ENCODE results near the gene FAM47B.

Gene FAM47B

GRCh38 chrX:34942496-34942895, at the start of gene FAM47B:
TSS of gene FAM47B (plus strand) at chrX:34942796. CDS start at chrX:34942832, 36 bp downstream.
- no peak for TF ChIP-seq CTCF (IDR thresholded peaks at IDR 0.05; ENCODE audit: control extremely low read depth, extremely low read depth, low read depth, missing control alignments)
- no peak for DNase-seq (ENCODE audit: extremely low spot score)
- CTCF ChIA-PET = no interaction called here
- POLR2A ChIA-PET = no interaction called here

DNA sequence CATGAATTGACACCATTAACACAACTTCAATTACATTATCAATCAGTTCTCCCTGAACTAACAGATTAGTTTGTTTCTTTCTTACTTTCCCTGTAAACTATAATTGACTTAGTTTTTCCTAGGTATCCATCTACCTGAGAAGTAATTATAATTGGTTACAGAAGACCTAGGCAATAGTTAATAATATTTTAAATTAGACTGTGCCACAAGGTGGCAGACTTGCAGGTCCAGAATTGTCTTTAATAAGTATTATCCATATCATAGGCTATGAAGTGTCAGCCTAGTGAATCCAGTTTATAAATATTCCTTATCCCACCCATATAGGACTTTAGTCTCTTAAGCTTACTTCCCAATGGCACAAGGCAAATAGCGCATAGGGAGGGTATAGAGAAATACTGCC, 48.9 kb upstream of the FAM47B start:
- no peak for TF ChIP-seq CTCF (IDR thresholded peaks at IDR 0.05; ENCODE audit: control extremely low read depth, extremely low read depth, low read depth, missing control alignments)
- ChIA-PET POLR2A (no interaction called here), CTCF (no interaction called here)
- DNase-seq (ENCODE audit: extremely low spot score) = no peak

GRCh38 chrX:34900691-34901090, 41.9 kb upstream of the FAM47B start:
- CTCF ChIA-PET = no interaction called here
- POLR2A ChIA-PET = no interaction called here
- DNase-seq (ENCODE audit: extremely low spot score) = no peak
- no peak for TF ChIP-seq CTCF (IDR thresholded peaks at IDR 0.05; ENCODE audit: control extremely low read depth, extremely low read depth, low read depth, missing control alignments)

DNA sequence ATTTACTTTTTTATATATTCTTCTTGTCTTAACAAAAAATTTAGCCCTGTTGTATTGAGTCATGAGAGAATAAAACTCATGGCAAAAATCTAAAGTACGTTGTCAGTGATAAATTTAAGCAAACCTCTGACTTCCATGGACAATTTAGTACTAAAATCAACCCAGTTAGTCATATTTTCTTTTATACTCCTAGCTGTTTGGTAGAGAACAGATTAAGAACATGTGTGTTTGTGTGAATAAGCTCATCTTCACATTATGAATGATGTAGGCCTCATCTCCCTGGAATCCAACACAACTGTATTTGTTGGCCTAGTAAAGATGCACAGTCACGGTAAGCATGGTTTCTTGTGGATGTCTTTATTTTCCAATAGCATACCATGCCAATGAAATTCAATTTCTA, 40.8 kb upstream of the FAM47B start:
- DNase-seq (ENCODE audit: extremely low spot score) = no peak
- CTCF ChIA-PET = no interaction called here
- no peak for TF ChIP-seq CTCF (IDR thresholded peaks at IDR 0.05; ENCODE audit: control extremely low read depth, extremely low read depth, low read depth, missing control alignments)
- POLR2A ChIA-PET = no interaction called here

GRCh38 chrX:34903316-34903715, 39.3 kb upstream of the FAM47B start:
- POLR2A ChIA-PET = no interaction called here
- CTCF ChIA-PET = no interaction called here
- no peak for DNase-seq (ENCODE audit: extremely low spot score)
- TF ChIP-seq CTCF (IDR thresholded peaks at IDR 0.05; ENCODE audit: control extremely low read depth, extremely low read depth, low read depth, missing control alignments) = no peak

DNA sequence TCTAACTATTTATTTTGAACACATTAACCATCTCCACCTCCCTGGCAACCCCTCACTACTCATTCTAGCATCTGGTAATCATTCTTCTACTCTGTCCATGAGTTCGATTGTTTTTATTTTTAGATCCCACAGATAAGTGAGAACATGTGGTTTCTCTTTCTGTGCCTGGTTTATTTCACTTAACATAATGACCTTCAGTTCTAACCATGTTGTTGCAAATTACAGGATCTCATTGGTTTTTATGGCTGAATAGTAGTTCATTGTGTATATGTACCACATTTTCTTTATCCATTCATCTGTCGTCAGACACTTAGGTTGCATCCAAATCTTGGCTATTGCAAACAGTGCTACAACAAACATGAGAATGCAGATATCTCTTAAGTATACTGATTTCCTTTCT, 33.4 kb upstream of the FAM47B start:
- POLR2A ChIA-PET = no interaction called here
- CTCF ChIA-PET = no interaction called here
- no peak for DNase-seq (ENCODE audit: extremely low spot score)
- no peak for TF ChIP-seq CTCF (IDR thresholded peaks at IDR 0.05; ENCODE audit: control extremely low read depth, extremely low read depth, low read depth, missing control alignments)

All from GM10248 (cell line).